Ureter (tissue), 1 donor: Measurements from ENCODE around the gene GINS1. TPM values are rescaled to one million over a fixed set of nuclear protein-coding genes. Genes with fewer than 3 reads are reported as not detected.
A peak's percentile ranks its signal among the peaks of the same experiment; 100 is the strongest.

Source experiments
- DNase-seq: peaks from one replicate; pipeline ENCODE4 v3.0.0-alpha.2; 2020; ENCODE audit warnings: low spot score
- total RNA-seq: library from RNA; stranded (reverse); gene quantifications from one replicate; pipeline ENCODE4 v1.2.4, GENCODE V29; 2023
- donor health status: DM: yes; HTN: yes; CAD: no.

GINS1 gene
- total RNA-seq, 1 donor from 2014 or later, result 3.8 TPM

GRCh38 chr20:25389858-25390537, 17.5 kb upstream of the GINS1 start:
- DNase-seq, result no peak

- DNase-seq, result peak; percentile 96
Measured at GRCh38 chr20:25390538-25391528, 16.6 kb upstream of the GINS1 start, which contains the start of gene ABHD12. TSS of gene ABHD12 (minus strand) at chr20:25390835. CDS start at chr20:25390703, 132 bp downstream.

- DNase-seq, result no peak
Measured at GRCh38 chr20:25394276-25394675, 13.2 kb upstream of the GINS1 start.

GRCh38 chr20:25394996-25395395, 12.5 kb upstream of the GINS1 start:
- DNase-seq, result no peak

- DNase-seq, result no peak
Measured at GRCh38 chr20:25397096-25397495, 10.4 kb upstream of the GINS1 start.

- DNase-seq, result no peak
Measured at GRCh38 chr20:25397821-25398220, 9.7 kb upstream of the GINS1 start.

GRCh38 chr20:25398376-25399036, 9.0 kb upstream of the GINS1 start:
- no peak for DNase-seq

GRCh38 chr20:25399037-25399430, 8.4 kb upstream of the GINS1 start:
- no peak for DNase-seq

- peak; percentile 29 for DNase-seq
Measured at GRCh38 chr20:25400291-25400732, 7.2 kb upstream of the GINS1 start.

GRCh38 chr20:25402583-25402982, 4.9 kb upstream of the GINS1 start:
- DNase-seq, result peak; percentile 25

- DNase-seq, result no peak
Measured at GRCh38 chr20:25408170-25408547, 686 bp downstream of the GINS1 start.

- no peak for DNase-seq
Measured at GRCh38 chr20:25408890-25409289, 1.4 kb downstream of the GINS1 start.

GRCh38 chr20:25418776-25419175, 11.3 kb downstream of the GINS1 start:
- DNase-seq, result no peak

- no peak for DNase-seq
Measured at GRCh38 chr20:25421102-25421501, 13.6 kb downstream of the GINS1 start.

- DNase-seq, result no peak
Measured at GRCh38 chr20:25422032-25422431, 14.6 kb downstream of the GINS1 start.

- no peak for DNase-seq
Measured at GRCh38 chr20:25424536-25424935, 17.1 kb downstream of the GINS1 start.

- DNase-seq, result no peak
Measured at GRCh38 chr20:25437153-25437581, 29.7 kb downstream of the GINS1 start.

- no peak for DNase-seq
Measured at GRCh38 chr20:25439328-25439727, 31.9 kb downstream of the GINS1 start.

GRCh38 chr20:25444556-25444955, 37.1 kb downstream of the GINS1 start:
- no peak for DNase-seq

GRCh38 chr20:25447671-25448070, 40.2 kb downstream of the GINS1 start:
- DNase-seq, result no peak

- no peak for DNase-seq
Measured at GRCh38 chr20:25452333-25452732, 44.9 kb downstream of the GINS1 start.
